ENCODE results near the gene NCOA3.
"Not testable (repeated sequence)": the region's sequence is repeated elsewhere in the genome, so short reads cannot be mapped to it uniquely, and the experiment has no call there.

Gene NCOA3

GRCh38 chr20:47461906-47462305, 39.8 kb upstream of the NCOA3 start:
- not testable (repeated sequence) for H3K27me3 Mint-ChIP-seq; H3K27ac Mint-ChIP-seq; H3K4me1 Mint-ChIP-seq (ENCODE audit: low read depth in 2 of 2); H3K9me3 Mint-ChIP-seq; H3K36me3 Mint-ChIP-seq (ENCODE audit: insufficient read depth); DNase-seq; H3K4me3 Mint-ChIP-seq; ATAC-seq (replicated peaks)

GRCh38 chr20:47464380-47465101, 37.1 kb upstream of the NCOA3 start:
- no peak for DNase-seq
- H3K9me3 Mint-ChIP-seq, result no peaks in the 10 kb centered on the region
- H3K27me3 Mint-ChIP-seq, result peaks cover 0 to 6% of the 10 kb centered on the region in 2 donors
- no peak overlapping the region for H3K27ac Mint-ChIP-seq
- H3K36me3 Mint-ChIP-seq (ENCODE audit: insufficient read depth), result peaks cover 2% of the 10 kb centered on the region
- H3K4me3 Mint-ChIP-seq, result no peak overlapping the region
- no peaks in the 10 kb centered on the region for H3K4me1 Mint-ChIP-seq (ENCODE audit: low read depth in 2 of 2)
- ATAC-seq (replicated peaks), result no peak

GRCh38 chr20:47465335-47466090, 36.2 kb upstream of the NCOA3 start:
- ATAC-seq (replicated peaks) (no peak), DNase-seq (no peak)
- peaks cover 0 to 6% of the 10 kb centered on the region in 2 donors for H3K27me3 Mint-ChIP-seq
- H3K9me3 Mint-ChIP-seq, result no peaks in the 10 kb centered on the region
- no peak overlapping the region for H3K4me3 Mint-ChIP-seq
- no peaks in the 10 kb centered on the region for H3K4me1 Mint-ChIP-seq (ENCODE audit: low read depth in 2 of 2)
- H3K36me3 Mint-ChIP-seq (ENCODE audit: insufficient read depth), result peaks cover 2% of the 10 kb centered on the region
- no peak overlapping the region for H3K27ac Mint-ChIP-seq

GRCh38 chr20:47466213-47466612, 35.5 kb upstream of the NCOA3 start:
- no peak overlapping the region for H3K27ac Mint-ChIP-seq
- H3K27me3 Mint-ChIP-seq, result peaks cover 0 to 6% of the 10 kb centered on the region in 2 donors
- H3K9me3 Mint-ChIP-seq, result no peaks in the 10 kb centered on the region
- ATAC-seq (replicated peaks) (no peak), DNase-seq (no peak)
- peaks cover 2% of the 10 kb centered on the region for H3K36me3 Mint-ChIP-seq (ENCODE audit: insufficient read depth)
- no peaks in the 10 kb centered on the region for H3K4me1 Mint-ChIP-seq (ENCODE audit: low read depth in 2 of 2)
- H3K4me3 Mint-ChIP-seq, result no peak overlapping the region

- DNase-seq (no peak), ATAC-seq (replicated peaks) (no peak)
- Mint-ChIP-seq H3K36me3 (ENCODE audit: insufficient read depth) (peaks cover 2% of the 10 kb centered on the region), H3K27ac (no peak overlapping the region), H3K4me3 (no peak overlapping the region), H3K4me1 (ENCODE audit: low read depth in 2 of 2) (no peaks in the 10 kb centered on the region), H3K27me3 (peaks cover 0 to 6% of the 10 kb centered on the region in 2 donors), H3K9me3 (no peaks in the 10 kb centered on the region)
Measured at GRCh38 chr20:47466704-47467459, 34.8 kb upstream of the NCOA3 start.

- peaks cover 0 to 4% of the 10 kb centered on the region in 2 donors for H3K4me1 Mint-ChIP-seq (ENCODE audit: low read depth in 2 of 2)
- H3K9me3 Mint-ChIP-seq, result no peaks in the 10 kb centered on the region
- ATAC-seq (replicated peaks) (peak; percentile 37), DNase-seq (no peak)
- H3K4me3 Mint-ChIP-seq, result no peak overlapping the region
- H3K27me3 Mint-ChIP-seq, result peaks cover 0 to 6% of the 10 kb centered on the region in 2 donors
- H3K36me3 Mint-ChIP-seq (ENCODE audit: insufficient read depth), result no peaks in the 10 kb centered on the region
- H3K27ac Mint-ChIP-seq, result no peak overlapping the region
Measured at GRCh38 chr20:47468290-47469050, 33.2 kb upstream of the NCOA3 start.

- Mint-ChIP-seq H3K27me3 (no peaks in the 10 kb centered on the region), H3K4me1 (ENCODE audit: low read depth in 2 of 2) (peaks cover 0 to 4% of the 10 kb centered on the region in 2 donors), H3K9me3 (no peaks in the 10 kb centered on the region), H3K27ac (no peak overlapping the region), H3K36me3 (ENCODE audit: insufficient read depth) (no peaks in the 10 kb centered on the region), H3K4me3 (no peak overlapping the region)
- DNase-seq, result no peak
- ATAC-seq (replicated peaks), result no peak
Measured at GRCh38 chr20:47475419-47476044, 26.2 kb upstream of the NCOA3 start.

GRCh38 chr20:47476452-47476851, 25.2 kb upstream of the NCOA3 start:
- Mint-ChIP-seq H3K36me3 (ENCODE audit: insufficient read depth) (no peaks in the 10 kb centered on the region), H3K27ac (no peak overlapping the region), H3K4me3 (no peak overlapping the region), H3K4me1 (ENCODE audit: low read depth in 2 of 2) (peaks cover 0 to 4% of the 10 kb centered on the region in 2 donors), H3K27me3 (no peaks in the 10 kb centered on the region), H3K9me3 (no peaks in the 10 kb centered on the region)
- DNase-seq (no peak), ATAC-seq (replicated peaks) (no peak)

GRCh38 chr20:47479093-47479492, 22.6 kb upstream of the NCOA3 start:
- H3K4me1 Mint-ChIP-seq (ENCODE audit: low read depth in 2 of 2), result no peaks in the 10 kb centered on the region
- no peak overlapping the region for H3K4me3 Mint-ChIP-seq
- ATAC-seq (replicated peaks) (no peak), DNase-seq (no peak)
- peak overlapping the region in 1 of 2 donors; percentile 66 for H3K27ac Mint-ChIP-seq
- no peaks in the 10 kb centered on the region for H3K9me3 Mint-ChIP-seq
- H3K36me3 Mint-ChIP-seq (ENCODE audit: insufficient read depth), result no peaks in the 10 kb centered on the region
- no peaks in the 10 kb centered on the region for H3K27me3 Mint-ChIP-seq

- ATAC-seq (replicated peaks) (no peak), DNase-seq (no peak)
- peak overlapping the region; percentile 16 to 66 for H3K27ac Mint-ChIP-seq
- no peaks in the 10 kb centered on the region for H3K4me1 Mint-ChIP-seq (ENCODE audit: low read depth in 2 of 2)
- no peaks in the 10 kb centered on the region for H3K36me3 Mint-ChIP-seq (ENCODE audit: insufficient read depth)
- no peak overlapping the region for H3K4me3 Mint-ChIP-seq
- no peaks in the 10 kb centered on the region for H3K9me3 Mint-ChIP-seq
- H3K27me3 Mint-ChIP-seq, result no peaks in the 10 kb centered on the region
Measured at GRCh38 chr20:47479506-47479905, 22.2 kb upstream of the NCOA3 start.

GRCh38 chr20:47480239-47480638, 21.4 kb upstream of the NCOA3 start:
- H3K36me3 Mint-ChIP-seq (ENCODE audit: insufficient read depth), result no peaks in the 10 kb centered on the region
- no peaks in the 10 kb centered on the region for H3K9me3 Mint-ChIP-seq
- no peak overlapping the region for H3K4me3 Mint-ChIP-seq
- H3K27me3 Mint-ChIP-seq, result no peaks in the 10 kb centered on the region
- no peak for ATAC-seq (replicated peaks)
- peak overlapping the region; percentile 16 to 66 for H3K27ac Mint-ChIP-seq
- H3K4me1 Mint-ChIP-seq (ENCODE audit: low read depth in 2 of 2), result no peaks in the 10 kb centered on the region
- DNase-seq, result no peak

GRCh38 chr20:47480705-47481104, 21.0 kb upstream of the NCOA3 start:
- ATAC-seq (replicated peaks), result no peak
- H3K27ac Mint-ChIP-seq, result peak overlapping the region in 1 of 2 donors; percentile 16
- no peaks in the 10 kb centered on the region for H3K36me3 Mint-ChIP-seq (ENCODE audit: insufficient read depth)
- no peaks in the 10 kb centered on the region for H3K4me1 Mint-ChIP-seq (ENCODE audit: low read depth in 2 of 2)
- DNase-seq, result no peak
- H3K9me3 Mint-ChIP-seq, result no peaks in the 10 kb centered on the region
- no peaks in the 10 kb centered on the region for H3K27me3 Mint-ChIP-seq
- H3K4me3 Mint-ChIP-seq, result no peak overlapping the region
